Measurements from ENCODE around the gene ZNF503.

ZNF503 gene

GRCh38 chr10:75379212-75379724 is 22.3 kb downstream of the ZNF503 start:
- H3K9ac ChIP-seq (ENCODE audit: low read length) = no peak overlapping the region
- no peaks in the 10 kb centered on the region for H3K27me3 ChIP-seq (ENCODE audit: low read length)
- no peaks in the 10 kb centered on the region for H3K9me2 ChIP-seq (replicated peaks; ENCODE audit: insufficient read depth, low read length)
- H4K20me1 ChIP-seq (ENCODE audit: low read depth, low read length) = no peaks in the 10 kb centered on the region
- no peaks in the 10 kb centered on the region for H3F3A ChIP-seq (ENCODE audit: insufficient read depth)
- H3K79me2 ChIP-seq (ENCODE audit: insufficient read depth, low read length) = no peaks in the 10 kb centered on the region
- no peak overlapping the region for H2AFZ ChIP-seq (ENCODE audit: low read depth, low read length, severe bottlenecking)
- H3K4me2 ChIP-seq (ENCODE audit: low read depth, low read length, poor library complexity, severe bottlenecking) = no peak overlapping the region
- no peak overlapping the region for H3K4me3 ChIP-seq (ENCODE audit: insufficient read depth, low read length, poor library complexity, severe bottlenecking)
- H3K36me3 ChIP-seq (ENCODE audit: low read length) = no peaks in the 10 kb centered on the region
- no peak overlapping the region for H3K27ac ChIP-seq (ENCODE audit: low read depth, low read length)
- no peak for TF ChIP-seq CTCF (IDR thresholded peaks at IDR 0.05; ENCODE audit: insufficient read depth, low read length, poor library complexity, severe bottlenecking)
- TF ChIP-seq EZH2phosphoT487 (conservative IDR thresholded peaks at IDR 0.05; ENCODE audit: low read length) = no peak
- H3K9me3 ChIP-seq (ENCODE audit: insufficient read depth, low read length) = no peaks in the 10 kb centered on the region

DNA sequence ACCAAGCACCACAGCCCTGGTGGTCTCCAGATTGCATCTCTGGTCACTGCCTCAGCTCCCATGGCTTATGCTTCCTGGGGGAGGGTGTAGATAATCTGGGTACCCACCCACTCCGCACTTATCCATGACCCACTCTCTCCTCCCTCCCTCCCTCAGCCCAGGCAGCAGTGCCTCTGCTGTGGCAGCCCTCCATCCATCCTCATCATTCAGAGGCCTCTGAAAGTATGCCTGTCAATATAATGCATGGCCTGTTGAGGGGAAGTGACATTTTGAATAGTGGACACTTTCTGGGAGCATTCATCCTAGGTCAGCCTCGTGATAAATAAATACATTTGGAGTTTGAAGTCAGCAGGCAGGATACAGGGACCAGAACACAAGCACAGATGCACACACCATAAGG is 23.2 kb downstream of the ZNF503 start:
- TF ChIP-seq EZH2phosphoT487 (conservative IDR thresholded peaks at IDR 0.05; ENCODE audit: low read length) (no peak), CTCF (IDR thresholded peaks at IDR 0.05; ENCODE audit: insufficient read depth, low read length, poor library complexity, severe bottlenecking) (no peak)

DNA sequence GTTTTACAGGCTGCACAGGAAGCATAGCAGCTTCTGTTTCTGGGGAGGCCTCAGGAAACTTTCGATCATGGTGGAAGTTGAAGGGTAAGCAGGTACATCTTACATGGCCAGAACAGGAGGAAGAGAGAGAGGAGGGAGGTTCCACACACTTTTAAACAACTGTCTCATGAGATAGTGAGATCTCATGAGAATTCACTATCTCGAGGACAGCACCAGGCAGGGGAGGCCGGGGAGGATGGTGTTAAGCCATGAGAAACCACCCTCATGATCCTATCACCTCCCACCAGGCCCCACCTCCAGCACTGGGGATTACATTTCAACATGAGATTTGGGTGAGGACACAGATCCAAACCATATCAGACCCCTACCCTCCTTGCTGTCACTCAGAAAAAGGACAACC is 23.7 kb downstream of the ZNF503 start:
- Histone ChIP-seq H3F3A (ENCODE audit: insufficient read depth) (no peaks in the 10 kb centered on the region), H3K9me3 (ENCODE audit: insufficient read depth, low read length) (no peaks in the 10 kb centered on the region), H3K4me2 (ENCODE audit: low read depth, low read length, poor library complexity, severe bottlenecking) (no peak overlapping the region), H3K9me2 (replicated peaks; ENCODE audit: insufficient read depth, low read length) (no peaks in the 10 kb centered on the region), H3K9ac (ENCODE audit: low read length) (no peak overlapping the region), H4K20me1 (ENCODE audit: low read depth, low read length) (no peaks in the 10 kb centered on the region), H3K27ac (ENCODE audit: low read depth, low read length) (no peak overlapping the region), H2AFZ (ENCODE audit: low read depth, low read length, severe bottlenecking) (no peak overlapping the region), H3K27me3 (ENCODE audit: low read length) (no peaks in the 10 kb centered on the region), H3K79me2 (ENCODE audit: insufficient read depth, low read length) (no peaks in the 10 kb centered on the region), H3K36me3 (ENCODE audit: low read length) (no peaks in the 10 kb centered on the region), H3K4me3 (ENCODE audit: insufficient read depth, low read length, poor library complexity, severe bottlenecking) (no peak overlapping the region)
- no peak for TF ChIP-seq EZH2phosphoT487 (conservative IDR thresholded peaks at IDR 0.05; ENCODE audit: low read length)

More for the DNA sequence above, 23.2 kb downstream of the ZNF503 start:
- Histone ChIP-seq H3K9me3 (ENCODE audit: insufficient read depth, low read length) (no peaks in the 10 kb centered on the region), H4K20me1 (ENCODE audit: low read depth, low read length) (no peaks in the 10 kb centered on the region), H3K27ac (ENCODE audit: low read depth, low read length) (no peak overlapping the region), H3K27me3 (ENCODE audit: low read length) (no peaks in the 10 kb centered on the region), H3K4me2 (ENCODE audit: low read depth, low read length, poor library complexity, severe bottlenecking) (no peak overlapping the region), H3K4me3 (ENCODE audit: insufficient read depth, low read length, poor library complexity, severe bottlenecking) (no peak overlapping the region), H3K36me3 (ENCODE audit: low read length) (no peaks in the 10 kb centered on the region), H3K9me2 (replicated peaks; ENCODE audit: insufficient read depth, low read length) (no peaks in the 10 kb centered on the region), H3K9ac (ENCODE audit: low read length) (no peak overlapping the region), H3F3A (ENCODE audit: insufficient read depth) (no peaks in the 10 kb centered on the region), H2AFZ (ENCODE audit: low read depth, low read length, severe bottlenecking) (no peak overlapping the region), H3K79me2 (ENCODE audit: insufficient read depth, low read length) (no peaks in the 10 kb centered on the region)

DNA sequence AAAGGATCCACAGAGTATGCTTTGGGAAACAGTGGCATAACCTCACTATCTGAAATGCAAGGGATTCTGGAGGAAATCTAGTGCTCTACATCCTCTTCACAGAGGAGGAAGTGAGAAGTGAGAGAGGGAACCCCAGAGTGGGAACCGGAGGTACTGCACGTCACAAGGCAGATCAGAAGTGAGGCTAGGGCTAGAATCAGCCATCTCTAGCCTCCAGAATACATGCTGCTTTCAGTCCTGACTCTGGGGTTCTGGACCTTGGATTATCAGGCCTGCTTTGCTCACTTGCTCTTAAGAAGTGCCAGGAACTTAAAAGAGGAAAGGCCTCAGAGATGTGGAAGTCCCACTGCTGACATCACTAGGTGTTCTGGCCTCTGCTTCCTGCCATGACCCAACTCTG is 25.7 kb downstream of the ZNF503 start:
- Histone ChIP-seq H4K20me1 (ENCODE audit: low read depth, low read length) (no peaks in the 10 kb centered on the region), H3K36me3 (ENCODE audit: low read length) (no peaks in the 10 kb centered on the region), H3F3A (ENCODE audit: insufficient read depth) (no peaks in the 10 kb centered on the region), H3K9me2 (replicated peaks; ENCODE audit: insufficient read depth, low read length) (no peaks in the 10 kb centered on the region), H3K4me3 (ENCODE audit: insufficient read depth, low read length, poor library complexity, severe bottlenecking) (no peak overlapping the region), H3K9ac (ENCODE audit: low read length) (no peak overlapping the region), H3K9me3 (ENCODE audit: insufficient read depth, low read length) (no peaks in the 10 kb centered on the region), H3K27ac (ENCODE audit: low read depth, low read length) (no peak overlapping the region), H3K4me2 (ENCODE audit: low read depth, low read length, poor library complexity, severe bottlenecking) (no peak overlapping the region), H3K79me2 (ENCODE audit: insufficient read depth, low read length) (no peaks in the 10 kb centered on the region), H3K27me3 (ENCODE audit: low read length) (no peaks in the 10 kb centered on the region), H2AFZ (ENCODE audit: low read depth, low read length, severe bottlenecking) (no peak overlapping the region)
- no peak for TF ChIP-seq CTCF (IDR thresholded peaks at IDR 0.05; ENCODE audit: insufficient read depth, low read length, poor library complexity, severe bottlenecking)
- no peak for TF ChIP-seq EZH2phosphoT487 (conservative IDR thresholded peaks at IDR 0.05; ENCODE audit: low read length)
